WTC11 (cell line): Measurements from ENCODE around the gene KCNIP2. TPM values are rescaled to one million over a fixed set of nuclear protein-coding genes. Genes with fewer than 3 reads are reported as not detected.

Experiments used
- ATAC-seq: fragments of 200-7000 bp; cut with Tn5 transposase; 2 replicates; pipeline ENCODE4 v1.10.0; 2021; ENCODE audit warnings: mild to moderate bottlenecking, moderate library complexity
- CTCF ChIA-PET: fragments of 300-600 bp; sonication (Branson Sonifier 250); formaldehyde crosslinking; loops from one replicate; lab custom pipeline; 2021; ENCODE audit warnings: antibody characterized with exemption; lab: Charles Lee
- POLR2A ChIA-PET: fragments of 350-600 bp; sonication (Branson Sonifier 250); formaldehyde crosslinking; loops from one replicate; lab custom pipeline; 2021; ENCODE audit warnings: antibody characterized with exemption; lab: Charles Lee
- DNase-seq: peaks from one replicate; pipeline ENCODE4 v3.0.0; 2021; ENCODE audit warnings: low spot score
- H3K27ac Mint-ChIP-seq: 2 replicates; pipeline ENCODE4 v1.8.0; 2021; ENCODE audit warnings: mixed read lengths
- H3K27me3 Mint-ChIP-seq: 2 replicates; pipeline ENCODE4 v1.8.0; 2021; ENCODE audit warnings: low read depth, mild to moderate bottlenecking, moderate library complexity, mixed read lengths
- H3K36me3 Mint-ChIP-seq: 2 replicates; pipeline ENCODE4 v1.8.0; 2021; ENCODE audit warnings: mixed read lengths
- H3K4me1 Mint-ChIP-seq: 2 replicates; pipeline ENCODE4 v1.8.0; 2022; ENCODE audit warnings: mixed read lengths
- H3K4me3 Mint-ChIP-seq: 2 replicates; pipeline ENCODE4 v1.8.0; 2021; ENCODE audit warnings: mild to moderate bottlenecking, moderate library complexity, mixed read lengths
- H3K9me3 Mint-ChIP-seq: 2 replicates; pipeline ENCODE4 v1.8.0; 2021; ENCODE audit warnings: mixed read lengths
- CREM ChIP-seq: sonication (generic); formaldehyde crosslinking; IDR thresholded peaks from 2 replicates; pipeline ENCODE4 v1.8.1; 2022; ENCODE audit warnings: mild to moderate bottlenecking, missing genetic modification reagents, moderate library complexity
- FOXP1 ChIP-seq: sonication (generic); formaldehyde crosslinking; IDR thresholded peaks from 2 replicates; pipeline ENCODE4 v1.8.0; 2022; ENCODE audit warnings: missing genetic modification reagents, mild to moderate bottlenecking, moderate library complexity, borderline replicate concordance
- GRHL2 ChIP-seq: fragments of 250-450 bp; sonication (Bioruptor Pico); IDR thresholded peaks from 2 replicates; pipeline ENCODE4 v1.8.0; 2022; ENCODE audit warnings: mild to moderate bottlenecking, moderate library complexity; ENCODE audit not compliant: insufficient replicate concordance, severe bottlenecking
- IRF2 ChIP-seq: sonication (generic); formaldehyde crosslinking; IDR thresholded peaks from 2 replicates; pipeline ENCODE4 v1.8.0; 2022; ENCODE audit warnings: low read depth, missing genetic modification reagents, borderline replicate concordance
- MYBL2 ChIP-seq: sonication (generic); formaldehyde crosslinking; IDR thresholded peaks from 2 replicates; pipeline ENCODE4 v1.8.1; 2023; ENCODE audit warnings: mild to moderate bottlenecking, moderate library complexity, missing genetic modification reagents
- NFE2L1 ChIP-seq: sonication (generic); formaldehyde crosslinking; IDR thresholded peaks from 2 replicates; pipeline ENCODE4 v1.8.1; 2023; ENCODE audit warnings: missing genetic modification reagents
- NR1H2 ChIP-seq: sonication (generic); formaldehyde crosslinking; IDR thresholded peaks from 2 replicates; pipeline ENCODE4 v1.9.0; 2021; ENCODE audit warnings: mild to moderate bottlenecking, moderate library complexity, missing genetic modification reagents
- PRRX2 ChIP-seq: fragments of 250-450 bp; sonication (Bioruptor Pico); IDR thresholded peaks from 2 replicates; pipeline ENCODE4 v1.8.0; 2021; ENCODE audit warnings: mild to moderate bottlenecking
- SMAD3 ChIP-seq: sonication (generic); formaldehyde crosslinking; IDR thresholded peaks from 2 replicates; pipeline ENCODE4 v1.8.0; 2022; ENCODE audit warnings: missing genetic modification reagents, mild to moderate bottlenecking, borderline replicate concordance
- SP1 ChIP-seq: sonication (generic); formaldehyde crosslinking; conservative IDR thresholded peaks from 2 replicates; pipeline ENCODE4 v1.8.1; 2022; ENCODE audit warnings: missing genetic modification reagents
- total RNA-seq: library from RNA; stranded (reverse); gene quantifications from 3 replicates; pipeline ENCODE4 v1.2.3, GENCODE V29; 2021
- TF ChIP-seq, protein P1 (sequence below): fragments of 250-450 bp; sonication (Bioruptor Pico); conservative IDR thresholded peaks from 2 replicates; pipeline ENCODE4 v1.9.0; 2021; ENCODE audit warnings: mild to moderate bottlenecking
- TF ChIP-seq, protein P2 (sequence below): fragments of 250-450 bp; sonication (Bioruptor Pico); IDR thresholded peaks from 2 replicates; pipeline ENCODE4 v1.9.0; 2021; ENCODE audit warnings: mild to moderate bottlenecking
- TF ChIP-seq, protein P3 (sequence below): sonication (generic); formaldehyde crosslinking; IDR thresholded peaks from 2 replicates; pipeline ENCODE4 v1.8.1; 2023; ENCODE audit warnings: mild to moderate bottlenecking, moderate library complexity, missing genetic modification reagents
- TF ChIP-seq, protein P4 (sequence below): fragments of 250-450 bp; sonication (Bioruptor Pico); IDR thresholded peaks from 2 replicates; pipeline ENCODE4 v1.9.0; 2021; ENCODE audit warnings: mild to moderate bottlenecking, borderline replicate concordance

Gene KCNIP2
- total RNA-seq, 1 experiment from 2014 or later: 5.2 TPM

DNA sequence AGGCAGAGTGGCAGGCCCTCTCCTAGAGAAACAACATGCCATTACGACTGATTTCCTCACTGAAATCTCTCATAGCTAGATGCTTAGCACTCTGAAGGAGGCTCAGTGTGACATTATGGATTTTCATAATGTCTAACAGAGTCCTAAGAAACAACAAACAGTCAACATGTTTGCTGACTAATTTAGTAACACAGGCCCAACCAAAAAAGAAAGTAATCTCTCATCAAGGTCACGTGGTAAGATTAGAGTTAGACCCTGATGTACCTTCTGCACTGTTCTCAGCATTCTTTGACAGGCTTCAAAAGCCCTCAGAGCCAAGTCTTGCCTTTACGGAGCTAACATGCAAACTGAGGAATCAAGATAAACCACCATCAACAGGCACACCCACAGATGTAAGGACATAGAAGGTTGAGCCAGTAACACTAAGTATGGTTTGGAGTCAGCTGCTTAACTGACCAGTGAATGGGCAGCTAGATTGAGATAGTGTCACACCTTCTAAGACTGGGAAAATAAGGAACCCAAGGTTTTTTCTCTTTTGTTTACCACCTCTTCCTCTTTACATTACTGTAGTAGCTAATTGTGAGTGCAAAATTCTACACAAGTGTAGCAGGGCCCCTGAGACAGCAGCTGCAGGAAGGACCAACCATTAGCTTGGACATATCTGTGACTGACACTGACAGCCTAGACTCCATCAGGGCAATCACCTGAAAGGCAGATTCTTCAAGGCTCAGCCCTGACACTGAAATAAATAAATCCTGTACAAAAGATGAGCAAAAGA is 15.3 kb upstream of the KCNIP2 start:
- TF ChIP-seq, protein P1, sequence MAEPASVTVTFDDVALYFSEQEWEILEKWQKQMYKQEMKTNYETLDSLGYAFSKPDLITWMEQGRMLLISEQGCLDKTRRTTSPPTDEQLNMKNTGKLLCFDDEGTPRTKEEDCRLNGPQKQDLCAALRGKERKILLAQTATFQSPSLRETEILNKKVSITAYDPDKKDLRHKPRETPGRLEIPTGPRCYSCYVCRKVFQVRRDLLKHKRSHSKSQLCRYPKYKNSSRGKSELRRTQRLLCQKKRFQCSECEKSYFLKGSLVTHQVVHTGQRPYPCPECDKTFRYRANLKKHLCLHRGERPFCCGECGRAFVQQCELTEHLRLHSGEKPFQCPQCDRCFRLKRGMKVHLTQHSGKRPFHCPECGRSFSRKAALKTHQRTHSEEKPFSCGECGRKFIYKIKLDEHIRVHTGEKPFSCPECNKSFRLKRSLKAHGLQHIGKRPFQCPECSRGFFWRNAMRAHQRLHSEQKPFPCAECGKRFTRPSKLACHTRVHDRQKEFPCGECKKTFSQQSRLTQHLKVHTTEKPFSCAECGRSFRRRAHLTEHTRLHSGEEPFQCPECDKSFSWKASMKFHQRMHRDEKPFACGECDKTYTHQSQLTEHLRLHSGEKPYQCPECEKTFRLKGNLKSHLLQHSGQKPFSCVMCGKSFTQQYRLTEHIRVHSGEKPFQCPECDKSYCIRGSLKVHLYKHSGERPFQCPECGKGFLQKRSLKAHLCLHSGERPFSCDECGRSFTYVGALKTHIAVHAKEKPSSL (CRISPR knock-in tag): no peak
- TF ChIP-seq, protein P2, sequence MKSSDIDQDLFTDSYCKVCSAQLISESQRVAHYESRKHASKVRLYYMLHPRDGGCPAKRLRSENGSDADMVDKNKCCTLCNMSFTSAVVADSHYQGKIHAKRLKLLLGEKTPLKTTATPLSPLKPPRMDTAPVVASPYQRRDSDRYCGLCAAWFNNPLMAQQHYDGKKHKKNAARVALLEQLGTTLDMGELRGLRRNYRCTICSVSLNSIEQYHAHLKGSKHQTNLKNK (CRISPR knock-in tag): no peak
- TF ChIP-seq, protein P3, sequence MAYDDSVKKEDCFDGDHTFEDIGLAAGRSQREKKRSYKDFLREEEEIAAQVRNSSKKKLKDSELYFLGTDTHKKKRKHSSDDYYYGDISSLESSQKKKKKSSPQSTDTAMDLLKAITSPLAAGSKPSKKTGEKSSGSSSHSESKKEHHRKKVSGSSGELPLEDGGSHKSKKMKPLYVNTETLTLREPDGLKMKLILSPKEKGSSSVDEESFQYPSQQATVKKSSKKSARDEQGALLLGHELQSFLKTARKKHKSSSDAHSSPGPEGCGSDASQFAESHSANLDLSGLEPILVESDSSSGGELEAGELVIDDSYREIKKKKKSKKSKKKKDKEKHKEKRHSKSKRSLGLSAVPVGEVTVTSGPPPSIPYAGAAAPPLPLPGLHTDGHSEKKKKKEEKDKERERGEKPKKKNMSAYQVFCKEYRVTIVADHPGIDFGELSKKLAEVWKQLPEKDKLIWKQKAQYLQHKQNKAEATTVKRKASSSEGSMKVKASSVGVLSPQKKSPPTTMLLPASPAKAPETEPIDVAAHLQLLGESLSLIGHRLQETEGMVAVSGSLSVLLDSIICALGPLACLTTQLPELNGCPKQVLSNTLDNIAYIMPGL: no peak
- TF ChIP-seq CREM (CRISPR knock-in tag) (no peak), FOXP1 (no peak), PRRX2 (CRISPR knock-in tag) (no peak), SP1 (CRISPR knock-in tag) (no peak), MYBL2 (CRISPR knock-in tag) (no peak), GRHL2 (CRISPR knock-in tag) (no peak)
- TF ChIP-seq, protein P4, sequence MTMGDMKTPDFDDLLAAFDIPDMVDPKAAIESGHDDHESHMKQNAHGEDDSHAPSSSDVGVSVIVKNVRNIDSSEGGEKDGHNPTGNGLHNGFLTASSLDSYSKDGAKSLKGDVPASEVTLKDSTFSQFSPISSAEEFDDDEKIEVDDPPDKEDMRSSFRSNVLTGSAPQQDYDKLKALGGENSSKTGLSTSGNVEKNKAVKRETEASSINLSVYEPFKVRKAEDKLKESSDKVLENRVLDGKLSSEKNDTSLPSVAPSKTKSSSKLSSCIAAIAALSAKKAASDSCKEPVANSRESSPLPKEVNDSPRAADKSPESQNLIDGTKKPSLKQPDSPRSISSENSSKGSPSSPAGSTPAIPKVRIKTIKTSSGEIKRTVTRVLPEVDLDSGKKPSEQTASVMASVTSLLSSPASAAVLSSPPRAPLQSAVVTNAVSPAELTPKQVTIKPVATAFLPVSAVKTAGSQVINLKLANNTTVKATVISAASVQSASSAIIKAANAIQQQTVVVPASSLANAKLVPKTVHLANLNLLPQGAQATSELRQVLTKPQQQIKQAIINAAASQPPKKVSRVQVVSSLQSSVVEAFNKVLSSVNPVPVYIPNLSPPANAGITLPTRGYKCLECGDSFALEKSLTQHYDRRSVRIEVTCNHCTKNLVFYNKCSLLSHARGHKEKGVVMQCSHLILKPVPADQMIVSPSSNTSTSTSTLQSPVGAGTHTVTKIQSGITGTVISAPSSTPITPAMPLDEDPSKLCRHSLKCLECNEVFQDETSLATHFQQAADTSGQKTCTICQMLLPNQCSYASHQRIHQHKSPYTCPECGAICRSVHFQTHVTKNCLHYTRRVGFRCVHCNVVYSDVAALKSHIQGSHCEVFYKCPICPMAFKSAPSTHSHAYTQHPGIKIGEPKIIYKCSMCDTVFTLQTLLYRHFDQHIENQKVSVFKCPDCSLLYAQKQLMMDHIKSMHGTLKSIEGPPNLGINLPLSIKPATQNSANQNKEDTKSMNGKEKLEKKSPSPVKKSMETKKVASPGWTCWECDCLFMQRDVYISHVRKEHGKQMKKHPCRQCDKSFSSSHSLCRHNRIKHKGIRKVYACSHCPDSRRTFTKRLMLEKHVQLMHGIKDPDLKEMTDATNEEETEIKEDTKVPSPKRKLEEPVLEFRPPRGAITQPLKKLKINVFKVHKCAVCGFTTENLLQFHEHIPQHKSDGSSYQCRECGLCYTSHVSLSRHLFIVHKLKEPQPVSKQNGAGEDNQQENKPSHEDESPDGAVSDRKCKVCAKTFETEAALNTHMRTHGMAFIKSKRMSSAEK (CRISPR knock-in tag): no peak
- Mint-ChIP-seq H3K9me3 (peaks cover 16% of the 10 kb centered on the region), H3K36me3 (peaks cover 13% of the 10 kb centered on the region), H3K4me1 (no peaks in the 10 kb centered on the region), H3K4me3 (no peak overlapping the region), H3K27me3 (no peaks in the 10 kb centered on the region; the same call in 1 of the 2 replicates), H3K27ac (no peak overlapping the region)
- POLR2A ChIA-PET: interaction anchor here (0.6 to 0.8 kb wide), 2 partner anchors 19 to 36 kb away, joined by 3 to 8 read pairs; no protein-coding TSS in a partner anchor
- no peak for DNase-seq
- CTCF ChIA-PET: interaction anchor here (1.0 to 2.8 kb wide), 6 partner anchors 10 to 151 kb away, joined by 3 to 17 read pairs (median 10); partner anchors contain the start of gene KCNIP2
- no peak for ATAC-seq

DNA sequence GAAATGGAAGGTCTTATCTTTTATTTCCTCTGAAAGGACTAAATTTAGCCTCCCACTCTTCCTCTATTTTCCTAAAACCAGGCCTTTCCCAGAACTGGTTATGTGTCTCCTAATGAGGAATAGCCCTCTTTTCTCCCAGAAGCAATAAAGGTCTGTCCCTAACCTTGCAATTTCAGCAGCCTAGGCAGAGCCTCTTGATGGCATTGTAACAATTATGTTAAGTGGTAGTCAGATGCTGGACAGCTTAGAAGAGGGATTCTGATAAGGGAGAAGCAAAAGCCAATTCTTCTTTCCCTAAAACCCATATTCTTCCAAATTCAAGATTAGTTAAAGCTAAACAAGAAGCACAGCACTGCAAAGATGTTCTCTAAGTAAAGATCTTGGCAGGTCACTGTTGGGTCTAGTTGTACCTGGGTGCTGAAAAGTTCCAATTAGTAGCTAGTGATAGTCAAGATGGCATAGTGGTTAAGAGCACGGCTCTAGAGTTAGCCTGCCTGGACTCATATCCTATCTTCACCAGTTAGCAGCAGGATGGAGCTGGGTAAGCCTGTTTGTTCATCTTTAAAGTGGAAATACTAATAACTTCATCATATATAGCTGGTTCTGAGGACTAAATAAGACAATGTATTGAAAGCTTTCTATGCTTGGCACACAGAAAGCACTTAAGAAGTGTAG is 14.3 kb upstream of the KCNIP2 start:
- POLR2A ChIA-PET: no interaction called here
- TF ChIP-seq NFE2L1 (CRISPR knock-in tag) (no peak), IRF2 (CRISPR knock-in tag) (no peak), SMAD3 (CRISPR knock-in tag) (no peak), FOXP1 (no peak), NR1H2 (CRISPR knock-in tag) (no peak)
- TF ChIP-seq, all 79 proteins: peak for 0
- Mint-ChIP-seq H3K36me3 (peaks cover 13% of the 10 kb centered on the region), H3K4me1 (no peaks in the 10 kb centered on the region), H3K27me3 (no peaks in the 10 kb centered on the region; the same call in 1 of the 2 replicates), H3K4me3 (no peak overlapping the region), H3K27ac (no peak overlapping the region), H3K9me3 (peaks cover 16% of the 10 kb centered on the region)
- CTCF ChIA-PET: interaction anchor here (0.5 to 2.8 kb wide), 6 partner anchors 9 to 152 kb away, joined by 3 to 17 read pairs (median 10); partner anchors contain the start of gene KCNIP2
- ATAC-seq (no peak), DNase-seq (no peak)
